Neutrophil (primary cell): Measurements from ENCODE around the gene CIP2A.

Experiments
- H3K27ac ChIP-seq: fragments of 200-600 bp; sonication (generic); 2 replicates; pipeline ENCODE4 v1.5.1; 2016; ENCODE audit warnings: mild to moderate bottlenecking, moderate library complexity
- H3K27me3 ChIP-seq: fragments of 200-600 bp; sonication (generic); 2 replicates; pipeline ENCODE4 v1.6.0; 2016; ENCODE audit warnings: mild to moderate bottlenecking
- H3K36me3 ChIP-seq: fragments of 200-600 bp; sonication (generic); 2 replicates; pipeline ENCODE4 v1.5.1; 2017
- H3K4me1 ChIP-seq, 2 experiments: fragments of 200-600 bp in 1 of 2; sonication (generic) in 1 of 2; 1 replicate in 1 of 2; 2 replicates in 1 of 2; pipeline versions ENCODE4 v1.5.1 to v1.6.1; 2013 to 2016; ENCODE audit warnings: low read depth in 1 of 2, low read length in 1 of 2, mild to moderate bottlenecking in 1 of 2, moderate library complexity in 1 of 2; ENCODE audit not compliant: control insufficient read depth in 1 of 2, insufficient read depth in 1 of 2
- H3K4me3 ChIP-seq, 2 experiments: fragments of 200-600 bp in 1 of 2; sonication (generic) in 1 of 2; 1 replicate in 1 of 2; 2 replicates in 1 of 2; pipeline ENCODE4 v1.5.1; 2013 to 2016; ENCODE audit warnings: low read depth in 1 of 2, low read length in 1 of 2, mild to moderate bottlenecking in 1 of 2, moderate library complexity in 1 of 2
- H3K9me3 ChIP-seq: fragments of 200-600 bp; sonication (generic); 2 replicates; pipeline ENCODE4 v1.5.1; 2016
- TF ChIP-seq, protein P1 (sequence below): fragments of 200-600 bp; sonication (generic); IDR thresholded peaks from 2 replicates; pipeline ENCODE4 v1.5.1; 2016; ENCODE audit warnings: antibody characterized with exemption

The CIP2A gene

DNA sequence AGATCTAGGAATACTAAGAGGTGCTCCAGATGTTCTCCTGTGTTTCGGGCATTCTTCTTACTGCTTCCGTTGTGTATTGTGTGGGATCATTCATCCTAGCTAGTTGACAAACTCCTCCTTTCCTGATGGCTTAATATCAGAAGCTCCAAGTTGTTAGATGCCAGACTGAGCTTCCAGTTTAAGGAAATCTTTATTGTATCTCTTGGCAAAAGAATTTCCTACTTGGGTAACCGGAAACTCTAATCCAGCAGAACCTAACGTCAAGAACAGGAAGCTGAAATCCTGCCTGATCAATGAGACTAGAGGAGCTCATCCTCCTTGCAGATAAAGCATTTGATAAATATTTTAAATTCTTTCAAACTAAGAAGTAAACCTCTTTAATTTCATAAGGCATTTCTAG lies 51.2 kb downstream of the CIP2A start:
- H3K27me3 ChIP-seq, result peaks cover 5% of the 10 kb centered on the region
- H3K27ac ChIP-seq, result no peak overlapping the region
- TF ChIP-seq, protein P1, sequence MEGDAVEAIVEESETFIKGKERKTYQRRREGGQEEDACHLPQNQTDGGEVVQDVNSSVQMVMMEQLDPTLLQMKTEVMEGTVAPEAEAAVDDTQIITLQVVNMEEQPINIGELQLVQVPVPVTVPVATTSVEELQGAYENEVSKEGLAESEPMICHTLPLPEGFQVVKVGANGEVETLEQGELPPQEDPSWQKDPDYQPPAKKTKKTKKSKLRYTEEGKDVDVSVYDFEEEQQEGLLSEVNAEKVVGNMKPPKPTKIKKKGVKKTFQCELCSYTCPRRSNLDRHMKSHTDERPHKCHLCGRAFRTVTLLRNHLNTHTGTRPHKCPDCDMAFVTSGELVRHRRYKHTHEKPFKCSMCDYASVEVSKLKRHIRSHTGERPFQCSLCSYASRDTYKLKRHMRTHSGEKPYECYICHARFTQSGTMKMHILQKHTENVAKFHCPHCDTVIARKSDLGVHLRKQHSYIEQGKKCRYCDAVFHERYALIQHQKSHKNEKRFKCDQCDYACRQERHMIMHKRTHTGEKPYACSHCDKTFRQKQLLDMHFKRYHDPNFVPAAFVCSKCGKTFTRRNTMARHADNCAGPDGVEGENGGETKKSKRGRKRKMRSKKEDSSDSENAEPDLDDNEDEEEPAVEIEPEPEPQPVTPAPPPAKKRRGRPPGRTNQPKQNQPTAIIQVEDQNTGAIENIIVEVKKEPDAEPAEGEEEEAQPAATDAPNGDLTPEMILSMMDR, result no peak
- H3K9me3 ChIP-seq, result no peaks in the 10 kb centered on the region
- H3K36me3 ChIP-seq, result peaks cover 3% of the 10 kb centered on the region
- no peak overlapping the region for H3K4me3 ChIP-seq
- no peaks in the 10 kb centered on the region for H3K4me1 ChIP-seq

DNA sequence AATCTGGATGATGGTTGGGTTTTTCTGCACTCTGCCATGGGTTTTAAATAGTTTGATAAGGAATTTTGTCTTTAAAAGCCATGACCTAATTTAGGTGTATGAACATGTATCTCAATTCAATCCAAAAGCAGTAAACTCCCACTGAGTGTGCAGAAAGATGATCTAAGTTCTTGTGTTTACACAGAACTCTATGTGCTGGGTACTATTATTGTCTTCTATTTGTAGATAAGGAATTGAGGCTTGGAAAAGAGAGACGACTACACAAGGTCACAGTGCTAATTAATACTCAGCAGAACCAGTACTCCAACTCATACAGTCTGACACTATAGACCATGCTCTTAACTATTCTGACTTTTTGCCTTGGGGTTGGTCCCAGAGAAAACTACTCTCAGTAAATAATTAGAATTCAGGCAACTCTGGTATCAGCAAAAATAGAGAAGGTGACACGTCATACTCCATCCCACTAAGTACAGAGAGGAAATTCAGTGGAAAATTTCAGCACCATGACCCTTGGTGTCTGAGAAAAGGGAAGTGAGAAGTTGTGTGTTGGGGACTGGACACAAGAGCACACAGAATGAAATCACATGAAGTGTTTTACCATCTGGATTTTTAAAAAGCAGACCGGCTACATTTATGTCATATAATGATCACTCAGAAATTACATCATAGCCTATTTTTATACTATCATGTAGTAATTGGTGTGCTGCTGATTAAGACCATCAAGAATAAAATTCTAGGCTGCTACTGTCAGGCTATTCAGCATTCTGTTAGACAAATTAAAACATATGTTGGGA lies 60.6 kb downstream of the CIP2A start:
- TF ChIP-seq, protein P1, result no peak
- H3K36me3 ChIP-seq, result no peaks in the 10 kb centered on the region
- no peak overlapping the region for H3K4me3 ChIP-seq
- peaks cover 4 to 14% of the 10 kb centered on the region in 2 experiments for H3K4me1 ChIP-seq
- no peaks in the 10 kb centered on the region for H3K27me3 ChIP-seq
- H3K27ac ChIP-seq, result no peak overlapping the region
- no peaks in the 10 kb centered on the region for H3K9me3 ChIP-seq

DNA sequence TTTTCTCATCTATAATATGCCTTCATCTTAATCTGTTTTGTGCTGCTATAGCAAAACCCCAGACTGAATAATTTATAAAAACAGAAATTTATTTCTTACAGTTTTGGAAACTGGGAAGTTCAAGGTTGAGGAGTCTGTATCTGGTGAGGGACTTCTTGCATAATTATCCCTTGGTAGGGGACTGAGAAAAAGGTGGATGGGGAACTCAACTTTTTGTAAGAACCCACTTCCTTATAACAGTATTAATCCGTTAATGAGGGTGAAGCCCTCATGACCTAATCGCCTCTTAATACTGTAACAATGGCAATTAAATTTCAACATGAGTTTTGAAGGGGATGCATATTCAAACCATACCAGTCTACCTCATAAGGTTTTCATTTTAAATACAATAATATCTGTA lies 61.4 kb downstream of the CIP2A start:
- Histone ChIP-seq H3K9me3 (no peaks in the 10 kb centered on the region), H3K4me3 (no peak overlapping the region), H3K4me1 (peaks cover 4 to 14% of the 10 kb centered on the region in 2 experiments), H3K27ac (no peak overlapping the region), H3K27me3 (no peaks in the 10 kb centered on the region), H3K36me3 (no peaks in the 10 kb centered on the region)
- TF ChIP-seq, protein P1, result no peak

DNA sequence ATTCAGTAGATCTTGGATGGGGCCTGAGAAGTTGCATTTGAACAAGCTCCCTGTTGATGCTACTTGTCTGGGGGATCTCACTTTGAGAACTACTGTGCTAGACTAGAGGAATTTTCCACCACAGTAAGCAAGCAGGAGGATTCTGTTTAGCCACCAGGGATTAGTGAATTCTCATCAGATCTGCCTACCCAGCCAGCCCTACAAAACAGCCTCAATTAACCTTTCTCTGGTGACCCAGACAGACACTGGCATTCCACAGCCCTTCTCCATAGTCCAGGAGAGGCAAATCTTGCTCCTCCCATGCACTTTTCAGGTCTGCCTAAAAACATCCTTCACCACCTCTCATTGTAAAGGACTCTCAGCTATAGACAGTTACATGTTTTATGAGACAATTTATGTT lies 62.1 kb downstream of the CIP2A start:
- no peak overlapping the region for H3K4me3 ChIP-seq
- no peaks in the 10 kb centered on the region for H3K27me3 ChIP-seq
- no peaks in the 10 kb centered on the region for H3K36me3 ChIP-seq
- TF ChIP-seq, protein P1, result no peak
- H3K9me3 ChIP-seq, result no peaks in the 10 kb centered on the region
- no peak overlapping the region for H3K27ac ChIP-seq
- peaks cover 4 to 14% of the 10 kb centered on the region in 2 experiments for H3K4me1 ChIP-seq

DNA sequence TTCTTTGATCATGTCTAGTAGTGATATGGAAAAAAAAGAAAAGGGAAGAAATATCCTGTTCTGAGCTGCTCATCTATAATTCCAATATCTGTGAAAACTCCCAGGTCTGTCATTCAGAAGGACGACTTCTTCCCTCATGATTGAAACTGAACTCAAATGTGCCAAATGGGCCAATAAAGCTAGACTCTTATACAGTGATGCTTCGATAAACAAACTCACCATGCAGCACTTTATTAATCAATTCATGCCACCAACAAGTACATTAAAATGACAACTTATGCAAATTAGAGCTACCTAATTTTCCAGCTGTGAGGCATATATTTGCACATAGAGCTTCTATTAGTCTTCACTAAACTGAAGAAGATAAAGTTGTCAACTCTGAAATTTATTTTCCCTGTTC lies 63.3 kb downstream of the CIP2A start:
- H3K27ac ChIP-seq, result no peak overlapping the region
- no peaks in the 10 kb centered on the region for H3K27me3 ChIP-seq
- TF ChIP-seq, protein P1, result no peak

More for the DNA sequence above, 63.3 kb downstream of the CIP2A start:
- no peaks in the 10 kb centered on the region for H3K9me3 ChIP-seq
- H3K36me3 ChIP-seq, result no peaks in the 10 kb centered on the region
- H3K4me3 ChIP-seq, result no peak overlapping the region
- peaks cover 4 to 14% of the 10 kb centered on the region in 2 experiments for H3K4me1 ChIP-seq
